HG03280 (cell line): ENCODE measurements around the gene GALNT17.
"Not testable (repeated sequence)": the region's sequence is repeated elsewhere in the genome, so short reads cannot be mapped to it uniquely, and the experiment has no call there.

Experiments
- ATAC-seq: cut with Tn5 transposase; IDR thresholded peaks from one replicate; pipeline ENCODE4 v1.9.1; 2021; ENCODE audit warnings: mild to moderate bottlenecking, moderate library complexity; ENCODE audit not compliant: unreplicated experiment

Gene GALNT17

GRCh38 chr7:71229699-71230098 is 97.8 kb downstream of the GALNT17 start:
- no peak for ATAC-seq

GRCh38 chr7:71235253-71235652 is 103.3 kb downstream of the GALNT17 start:
- no peak for ATAC-seq

DNA sequence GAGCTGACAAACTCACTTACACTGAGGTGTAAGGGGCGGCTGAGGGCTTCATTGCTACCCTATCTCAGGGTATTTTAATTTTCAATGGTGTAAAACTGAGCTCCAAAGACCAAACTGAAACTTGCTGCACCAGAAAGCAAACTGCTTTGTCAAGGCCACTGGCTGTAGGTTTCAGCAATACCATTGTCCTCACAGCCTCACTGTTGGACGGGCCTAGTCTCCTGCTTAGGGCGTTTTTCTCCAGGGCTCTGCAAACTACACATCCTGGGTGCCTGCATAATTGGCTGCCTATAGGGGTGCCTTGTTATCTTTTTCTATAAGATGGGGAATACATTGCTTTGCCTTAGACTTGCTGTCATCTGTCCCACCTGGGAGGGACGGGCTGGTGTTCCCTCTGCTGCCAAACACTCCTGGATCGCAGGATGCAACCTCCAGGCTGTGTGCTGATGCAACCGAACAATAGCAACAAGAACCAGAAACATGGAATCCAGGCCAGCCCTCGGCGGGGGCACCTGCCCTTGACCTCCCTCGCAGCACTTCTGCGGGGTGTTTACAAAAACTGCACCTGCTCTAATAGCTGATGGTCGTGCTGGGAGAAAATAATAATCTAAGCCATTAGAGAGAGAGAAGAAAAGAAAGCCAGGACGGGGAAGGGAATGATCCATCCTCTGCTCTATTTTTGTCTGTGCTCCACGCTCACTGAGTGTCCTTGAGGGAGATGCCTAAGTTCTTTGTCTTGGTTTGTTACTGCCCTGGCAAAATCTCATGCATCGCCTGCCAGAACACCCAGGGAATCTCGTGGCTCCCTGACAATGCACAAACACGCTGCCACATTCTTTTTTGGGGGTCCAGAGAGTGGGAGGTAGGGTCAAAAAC is 104.5 kb downstream of the GALNT17 start:
- no peak for ATAC-seq

GRCh38 chr7:71237945-71238344 is 106.0 kb downstream of the GALNT17 start:
- ATAC-seq = no peak

DNA sequence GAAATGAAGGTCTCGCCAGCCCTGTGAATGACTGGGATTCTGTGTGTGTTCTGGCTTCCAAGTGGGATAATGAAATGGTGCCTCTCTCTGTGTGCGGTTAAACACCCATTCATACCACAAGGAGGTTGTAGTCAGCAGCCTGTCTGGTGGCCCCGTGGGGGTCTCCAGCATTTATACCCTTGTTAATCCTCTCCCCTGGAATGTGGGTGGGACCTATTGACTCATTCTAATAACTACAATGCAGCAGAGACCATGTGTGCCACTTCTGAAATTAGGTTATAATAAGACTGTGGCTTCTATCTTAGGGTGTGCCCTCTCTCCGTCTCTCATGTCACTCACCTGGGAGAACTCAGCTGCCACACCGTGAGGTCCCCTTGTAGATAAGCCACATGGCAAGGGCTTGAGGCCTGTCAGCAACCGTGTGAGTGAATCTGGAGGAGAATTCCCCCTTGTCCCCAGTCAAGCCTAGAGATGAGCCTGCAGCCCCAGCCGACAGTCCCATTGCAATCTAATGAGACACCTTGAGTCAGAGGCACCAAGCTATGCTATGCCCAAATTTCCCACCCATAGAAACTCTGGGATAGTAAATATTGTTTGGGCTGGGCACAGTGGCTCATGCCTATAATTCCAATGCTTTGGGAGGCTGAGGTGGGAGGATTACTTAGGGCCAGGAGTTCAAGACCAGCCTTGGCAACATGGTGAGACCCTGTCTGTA is 106.8 kb downstream of the GALNT17 start:
- ATAC-seq = no peak

- ATAC-seq = no peak
Measured at GRCh38 chr7:71239586-71240268, 107.8 kb downstream of the GALNT17 start.

DNA sequence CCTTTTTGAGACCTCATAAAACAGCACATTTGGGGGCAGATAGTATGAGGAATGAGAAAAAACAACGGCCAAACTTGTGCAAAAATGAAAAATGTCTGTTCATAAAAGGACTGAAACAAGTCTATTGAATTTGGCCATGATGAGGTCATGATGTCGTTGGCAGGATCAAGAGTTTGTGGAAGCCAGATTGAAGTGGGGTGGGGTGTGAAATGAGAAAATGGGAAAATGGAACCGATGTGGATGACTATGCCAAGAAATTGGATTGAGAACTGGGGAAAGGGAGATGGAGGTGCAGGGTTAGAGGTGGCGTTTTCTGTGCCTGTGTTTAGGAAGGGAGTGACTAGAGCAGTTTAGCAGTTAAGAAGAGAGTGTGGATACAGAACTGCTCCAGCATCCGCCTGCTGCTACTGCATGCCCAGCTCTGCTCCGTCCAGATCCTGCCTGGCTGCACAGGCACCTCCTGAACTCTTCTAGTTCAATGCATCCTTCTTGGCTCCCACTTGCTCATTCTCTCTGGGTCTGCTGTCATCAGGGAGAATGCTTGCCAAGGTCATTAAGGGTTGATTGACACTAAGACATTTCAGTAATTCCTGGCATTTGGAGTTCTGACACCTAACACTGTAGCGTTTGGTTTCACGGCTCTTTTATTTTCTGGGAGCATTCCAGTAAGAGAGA is 111.9 kb downstream of the GALNT17 start:
- no peak for ATAC-seq

GRCh38 chr7:71245038-71245437 is 113.1 kb downstream of the GALNT17 start:
- ATAC-seq = no peak

DNA sequence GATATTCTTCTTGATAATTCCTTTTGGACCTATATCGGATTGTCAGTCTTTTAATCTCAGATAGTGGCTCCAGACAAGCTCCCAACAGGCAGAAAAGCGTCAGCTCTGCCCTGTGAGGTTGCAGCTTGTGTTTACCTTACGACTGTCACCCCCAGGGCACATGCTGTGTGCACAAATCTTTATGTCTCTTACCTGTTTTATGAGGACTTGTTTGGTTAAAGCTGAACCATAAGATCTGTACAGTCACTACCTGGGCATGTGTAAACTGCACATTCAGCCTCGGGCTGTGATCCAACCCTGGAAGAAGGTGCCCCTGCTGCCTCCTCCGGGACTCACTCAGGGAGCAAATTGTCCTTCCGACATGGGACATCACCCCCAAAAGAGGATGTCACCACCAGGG is 119.8 kb downstream of the GALNT17 start:
- ATAC-seq = no peak

GRCh38 chr7:71254751-71255150 is 122.8 kb downstream of the GALNT17 start:
- ATAC-seq = no peak

DNA sequence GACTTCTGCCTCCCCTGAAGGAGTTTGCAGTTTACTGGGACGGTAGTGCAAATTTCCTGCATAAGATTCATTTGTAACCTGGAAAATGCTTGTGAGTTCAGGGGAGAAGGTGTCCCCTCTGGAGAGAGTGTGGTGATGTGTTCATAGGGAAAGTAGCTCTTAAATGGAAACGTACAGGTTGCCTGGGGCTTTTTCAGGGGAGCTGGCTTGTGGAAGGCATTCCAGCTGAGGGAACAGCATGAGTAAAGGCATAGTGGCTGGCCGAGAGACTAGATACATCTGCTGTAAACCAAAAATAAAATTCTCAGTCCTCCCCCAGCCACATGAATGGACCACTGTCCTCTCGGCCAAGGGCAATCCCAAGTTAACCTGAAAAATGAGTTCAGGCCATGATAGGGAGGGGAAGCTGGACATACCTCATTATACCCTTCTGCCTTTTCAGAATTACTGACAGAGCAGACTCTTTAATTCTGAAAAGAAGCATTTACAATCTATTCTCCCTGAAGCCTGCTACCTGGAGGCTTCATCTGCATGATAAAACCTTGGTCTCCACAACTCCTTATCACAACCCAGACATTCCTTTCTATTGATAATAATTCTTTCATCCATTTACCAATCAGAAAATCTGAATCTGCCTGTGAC is 123.7 kb downstream of the GALNT17 start:
- no peak for ATAC-seq

GRCh38 chr7:71261066-71261465 is 129.1 kb downstream of the GALNT17 start:
- no peak for ATAC-seq

- not testable (repeated sequence) for ATAC-seq
Measured at GRCh38 chr7:71262834-71263233, 130.9 kb downstream of the GALNT17 start.

DNA sequence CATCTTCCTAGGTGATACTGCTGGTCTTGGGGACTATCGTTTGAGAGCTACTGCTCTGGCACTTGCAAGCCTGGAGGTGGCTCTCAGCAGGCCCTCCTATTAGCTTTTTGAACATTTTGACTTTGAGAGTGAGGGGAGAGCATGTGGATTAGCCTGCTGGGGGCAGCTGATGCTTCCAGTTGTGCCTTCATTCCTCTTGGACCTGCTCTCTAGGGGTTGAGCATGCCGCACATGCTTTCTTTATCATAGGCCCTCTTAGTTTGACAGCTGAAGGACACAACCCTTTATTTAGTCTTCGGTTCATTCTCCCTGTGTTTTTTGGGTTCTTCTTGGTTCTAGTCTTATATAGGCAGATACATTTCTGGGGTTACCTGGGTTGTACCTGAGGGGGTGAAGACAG is 132.1 kb downstream of the GALNT17 start:
- ATAC-seq = no peak

- ATAC-seq = no peak
Measured at GRCh38 chr7:71266912-71267311, 135.0 kb downstream of the GALNT17 start.

GRCh38 chr7:71267734-71268469 is 136.0 kb downstream of the GALNT17 start:
- ATAC-seq = no peak

DNA sequence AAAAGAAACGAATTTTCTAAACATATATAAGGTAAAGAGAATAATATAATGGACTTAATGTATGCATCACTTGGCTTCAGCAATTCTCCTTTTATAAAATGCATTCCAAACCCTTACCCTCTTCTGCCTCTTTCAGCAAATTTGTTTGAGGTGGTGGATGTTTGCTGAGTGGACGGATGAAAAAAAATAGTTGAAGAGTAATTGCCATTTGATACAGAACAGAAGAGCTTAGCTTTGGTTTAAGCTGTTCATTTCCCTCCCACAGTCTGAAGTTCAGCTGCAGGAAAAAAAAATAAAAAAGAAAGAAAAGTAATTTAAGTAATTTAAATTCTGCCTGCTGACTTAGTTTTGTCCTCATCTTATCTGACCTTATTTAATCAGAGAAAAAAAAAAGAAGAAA is 138.6 kb downstream of the GALNT17 start:
- ATAC-seq = no peak

DNA sequence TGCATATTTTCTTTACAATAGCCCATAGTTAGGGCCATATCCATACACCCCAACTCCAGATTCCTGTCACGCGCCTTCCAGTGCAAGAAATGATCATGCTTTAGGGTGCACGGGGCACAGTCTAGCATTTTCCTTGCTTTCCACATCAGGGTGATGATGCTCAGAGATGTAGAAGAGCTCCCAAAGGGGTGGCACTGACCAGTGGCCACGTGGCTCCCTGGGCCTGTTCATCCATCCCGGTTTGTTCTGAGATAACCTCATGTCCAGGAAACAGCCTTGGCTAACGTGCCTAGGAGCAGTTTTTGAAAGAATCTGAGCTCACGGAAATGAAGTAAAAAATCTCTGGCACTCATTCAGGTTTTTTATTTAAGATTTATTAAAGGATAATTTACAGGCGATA is 139.3 kb downstream of the GALNT17 start:
- ATAC-seq = no peak

DNA sequence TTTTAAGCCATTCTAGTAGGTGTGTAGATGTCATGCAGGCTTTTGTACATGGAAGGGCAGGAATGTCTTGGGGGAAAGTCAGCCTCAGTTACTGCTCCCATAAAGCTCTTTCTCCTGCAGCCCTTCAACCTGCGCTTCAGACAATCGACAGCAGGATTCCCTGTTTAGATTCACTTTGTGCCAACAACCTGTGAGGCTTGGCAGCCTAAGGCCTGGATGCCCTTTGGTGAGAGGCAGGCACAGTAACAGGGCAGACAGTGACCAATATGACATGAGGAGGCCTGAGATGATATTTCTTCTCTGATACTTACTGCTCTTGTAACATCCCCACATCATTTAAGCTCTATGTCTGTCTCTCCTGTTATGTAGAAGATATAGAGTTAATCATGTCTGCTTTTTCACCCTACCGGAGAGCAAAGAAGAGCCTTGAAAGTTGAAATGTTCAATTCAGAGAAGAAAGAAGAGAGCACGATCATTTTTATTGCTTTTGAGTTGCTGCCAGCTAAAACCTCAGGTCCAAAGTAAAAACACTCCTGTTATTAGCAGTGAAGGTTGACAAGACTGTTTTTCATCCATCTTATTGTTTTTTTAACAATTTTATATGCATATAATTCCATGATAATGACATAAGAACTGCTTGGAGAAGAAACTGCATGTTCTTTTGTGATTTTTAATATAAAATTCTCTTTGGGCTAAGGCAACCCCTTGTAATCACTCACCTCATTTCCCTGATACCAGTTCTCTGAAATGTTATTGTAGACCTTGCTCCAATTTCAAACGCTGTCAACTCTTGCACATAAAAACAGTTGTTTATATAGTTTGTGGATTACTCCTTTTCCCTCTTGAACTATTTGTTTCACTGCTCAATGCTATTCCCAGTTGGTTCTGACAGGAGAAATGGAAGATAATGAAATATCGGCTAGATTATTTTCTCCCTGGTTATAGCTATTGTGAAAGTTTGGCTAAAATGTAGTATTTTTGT is 140.9 kb downstream of the GALNT17 start:
- ATAC-seq = no peak
